Cardiac fibroblast (primary cell): ENCODE data around the gene ZNF432.
"Not testable (repeated sequence)": the region's sequence is repeated elsewhere in the genome, so short reads cannot be mapped to it uniquely, and the experiment has no call there.

Experiments
- DNase-seq, 2 donors: peaks; one replicate each; pipeline versions ENCODE4 v3.0.0 to v3.0.0-alpha.2; 2010; ENCODE audit warnings: low read depth in 2 of 2
- H3K4me3 ChIP-seq, 2 donors: replicated peaks in 1 of 2; 1 replicate in 1 of 2; 2 replicates in 1 of 2; pipeline ENCODE4 v1.5.1; 2011; ENCODE audit warnings: low read depth in 2 of 2, low read length in 2 of 2, mild to moderate bottlenecking in 2 of 2, moderate library complexity in 1 of 2
- TF ChIP-seq, protein P1 (sequence below): IDR thresholded peaks from one replicate; pipeline ENCODE4 v1.5.1; 2011; ENCODE audit warnings: low read depth, mild to moderate bottlenecking, low read length, inconsistent platforms

ZNF432 gene

GRCh38 chr19:52028027-52028779 lies 20.4 kb downstream of the ZNF432 start, which contains the start of gene ZNF614:
Gene ZNF614 (minus strand): TSS chr19:52028379. CDS start chr19:52025745, 2,634 bp downstream.
- TF ChIP-seq, protein P1, sequence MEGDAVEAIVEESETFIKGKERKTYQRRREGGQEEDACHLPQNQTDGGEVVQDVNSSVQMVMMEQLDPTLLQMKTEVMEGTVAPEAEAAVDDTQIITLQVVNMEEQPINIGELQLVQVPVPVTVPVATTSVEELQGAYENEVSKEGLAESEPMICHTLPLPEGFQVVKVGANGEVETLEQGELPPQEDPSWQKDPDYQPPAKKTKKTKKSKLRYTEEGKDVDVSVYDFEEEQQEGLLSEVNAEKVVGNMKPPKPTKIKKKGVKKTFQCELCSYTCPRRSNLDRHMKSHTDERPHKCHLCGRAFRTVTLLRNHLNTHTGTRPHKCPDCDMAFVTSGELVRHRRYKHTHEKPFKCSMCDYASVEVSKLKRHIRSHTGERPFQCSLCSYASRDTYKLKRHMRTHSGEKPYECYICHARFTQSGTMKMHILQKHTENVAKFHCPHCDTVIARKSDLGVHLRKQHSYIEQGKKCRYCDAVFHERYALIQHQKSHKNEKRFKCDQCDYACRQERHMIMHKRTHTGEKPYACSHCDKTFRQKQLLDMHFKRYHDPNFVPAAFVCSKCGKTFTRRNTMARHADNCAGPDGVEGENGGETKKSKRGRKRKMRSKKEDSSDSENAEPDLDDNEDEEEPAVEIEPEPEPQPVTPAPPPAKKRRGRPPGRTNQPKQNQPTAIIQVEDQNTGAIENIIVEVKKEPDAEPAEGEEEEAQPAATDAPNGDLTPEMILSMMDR, result no peak
- peak; percentile 87 to 89 for DNase-seq
- H3K4me3 ChIP-seq, result peak within 1 kb of the TSS; percentile 80 to 89

DNA sequence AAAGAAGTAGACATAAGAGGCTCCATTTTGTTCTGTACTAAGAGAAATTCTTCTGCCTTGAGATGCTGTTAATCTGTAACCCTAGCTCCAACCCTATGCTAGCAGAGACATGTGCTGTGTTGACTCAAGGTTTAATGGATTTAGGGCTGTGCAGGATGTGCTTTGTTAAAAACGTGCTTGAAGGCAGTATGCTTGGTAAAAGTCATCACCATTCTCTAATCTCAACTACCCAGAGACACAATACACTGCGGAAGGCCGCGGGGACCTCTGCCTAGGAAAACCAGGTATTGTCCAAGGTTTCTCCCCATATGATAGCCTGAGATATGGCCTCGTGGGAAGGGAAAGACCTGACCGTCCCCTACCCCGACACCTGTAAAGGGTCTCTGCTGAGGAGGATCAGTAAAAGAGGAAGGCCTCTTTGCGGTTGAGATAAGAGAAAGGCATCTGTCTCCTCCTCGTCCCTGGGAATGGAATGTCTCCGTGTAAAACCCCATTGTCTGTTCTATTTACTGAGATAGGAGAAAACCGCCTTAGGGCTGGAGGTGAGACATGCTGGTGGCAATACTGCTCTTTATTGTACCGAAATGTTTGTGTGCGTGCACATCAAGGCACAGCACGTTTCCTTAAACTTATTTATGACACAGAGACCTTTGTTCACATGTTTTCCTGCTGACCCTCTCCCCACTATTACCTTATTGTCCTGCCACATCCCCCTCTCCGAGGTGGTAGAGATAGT lies 22.2 kb downstream of the ZNF432 start:
- not testable (repeated sequence) for DNase-seq, H3K4me3 ChIP-seq

- not testable (repeated sequence) for H3K4me3 ChIP-seq
These were observed 24.2 kb downstream of the ZNF432 start for GRCh38 chr19:52024478-52024877.

DNA sequence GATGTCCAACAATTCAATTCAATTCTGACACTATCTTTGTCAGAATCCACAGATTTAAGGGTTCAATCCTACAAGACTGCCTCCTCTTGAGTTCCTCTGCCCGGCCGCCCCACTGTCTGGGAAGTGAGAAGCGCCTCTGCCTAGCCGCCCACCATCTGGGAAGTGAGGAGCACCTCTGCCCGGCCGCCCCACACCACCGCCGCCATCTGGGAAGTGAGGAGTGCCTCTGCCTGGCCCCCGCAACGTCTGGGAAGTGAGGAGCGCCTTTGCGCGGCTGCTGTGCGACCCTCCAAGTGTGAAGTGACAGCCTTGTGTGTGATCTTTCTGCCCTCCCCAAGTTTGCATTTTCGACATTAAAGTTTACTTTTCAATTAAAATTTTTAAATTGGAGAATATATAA lies 26.4 kb downstream of the ZNF432 start:
- DNase-seq, result no peak
- no peak overlapping the region for H3K4me3 ChIP-seq
- TF ChIP-seq, protein P1, result no peak

More at GRCh38 chr19:52024478-52024877, 24.2 kb downstream of the ZNF432 start:
- not testable (repeated sequence) for DNase-seq

GRCh38 chr19:52020506-52020905 lies 28.1 kb downstream of the ZNF432 start:
- no peak for DNase-seq
- no peak overlapping the region for H3K4me3 ChIP-seq
- TF ChIP-seq, protein P1, result no peak

- H3K4me3 ChIP-seq, result no peak overlapping the region
- DNase-seq, result no peak
- TF ChIP-seq, protein P1, result no peak
These were observed 38.0 kb downstream of the ZNF432 start for GRCh38 chr19:52010674-52011073.

GRCh38 chr19:52007806-52008557 lies 40.7 kb downstream of the ZNF432 start, which contains the start of gene ZNF615:
Gene ZNF615 (minus strand): TSS chr19:52008211. CDS start chr19:52003711, 4,500 bp downstream.
- peak; percentile 88 to 90 for DNase-seq
- TF ChIP-seq, protein P1, result no peak
- H3K4me3 ChIP-seq, result peak within 1 kb of the TSS; percentile 65 to 88
